Measurements from ENCODE around the gene ATOX1.

ATOX1 gene

DNA sequence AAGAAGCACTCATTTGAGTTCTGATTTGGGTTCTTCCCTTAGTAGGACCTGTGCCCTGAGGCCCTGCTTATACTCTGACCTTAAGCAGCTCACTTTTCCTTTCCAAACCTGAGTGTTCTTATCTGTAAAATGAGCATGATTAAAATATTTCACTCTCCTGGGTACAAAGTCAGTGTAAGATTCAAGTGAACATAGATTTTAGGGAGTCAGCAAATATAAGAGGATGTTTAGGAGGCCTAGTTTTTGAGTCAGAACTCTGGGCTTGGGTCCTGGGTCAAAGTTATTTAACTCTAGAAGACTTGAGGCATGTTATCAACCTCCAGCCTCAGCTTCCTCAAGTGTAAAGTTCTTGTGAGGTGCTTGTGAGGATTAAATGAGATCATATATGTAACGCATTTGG is 63.0 kb downstream of the ATOX1 start:
- TF ChIP-seq, protein P1, sequence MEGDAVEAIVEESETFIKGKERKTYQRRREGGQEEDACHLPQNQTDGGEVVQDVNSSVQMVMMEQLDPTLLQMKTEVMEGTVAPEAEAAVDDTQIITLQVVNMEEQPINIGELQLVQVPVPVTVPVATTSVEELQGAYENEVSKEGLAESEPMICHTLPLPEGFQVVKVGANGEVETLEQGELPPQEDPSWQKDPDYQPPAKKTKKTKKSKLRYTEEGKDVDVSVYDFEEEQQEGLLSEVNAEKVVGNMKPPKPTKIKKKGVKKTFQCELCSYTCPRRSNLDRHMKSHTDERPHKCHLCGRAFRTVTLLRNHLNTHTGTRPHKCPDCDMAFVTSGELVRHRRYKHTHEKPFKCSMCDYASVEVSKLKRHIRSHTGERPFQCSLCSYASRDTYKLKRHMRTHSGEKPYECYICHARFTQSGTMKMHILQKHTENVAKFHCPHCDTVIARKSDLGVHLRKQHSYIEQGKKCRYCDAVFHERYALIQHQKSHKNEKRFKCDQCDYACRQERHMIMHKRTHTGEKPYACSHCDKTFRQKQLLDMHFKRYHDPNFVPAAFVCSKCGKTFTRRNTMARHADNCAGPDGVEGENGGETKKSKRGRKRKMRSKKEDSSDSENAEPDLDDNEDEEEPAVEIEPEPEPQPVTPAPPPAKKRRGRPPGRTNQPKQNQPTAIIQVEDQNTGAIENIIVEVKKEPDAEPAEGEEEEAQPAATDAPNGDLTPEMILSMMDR (IDR thresholded peaks at IDR 0.05; ENCODE audit: low read depth, low read length, missing control alignments): no peak
- DNase-seq (ENCODE audit: low read depth): no peak
- H3K4me3 ChIP-seq (ENCODE audit: low read depth, low read length): no peak overlapping the region

DNA sequence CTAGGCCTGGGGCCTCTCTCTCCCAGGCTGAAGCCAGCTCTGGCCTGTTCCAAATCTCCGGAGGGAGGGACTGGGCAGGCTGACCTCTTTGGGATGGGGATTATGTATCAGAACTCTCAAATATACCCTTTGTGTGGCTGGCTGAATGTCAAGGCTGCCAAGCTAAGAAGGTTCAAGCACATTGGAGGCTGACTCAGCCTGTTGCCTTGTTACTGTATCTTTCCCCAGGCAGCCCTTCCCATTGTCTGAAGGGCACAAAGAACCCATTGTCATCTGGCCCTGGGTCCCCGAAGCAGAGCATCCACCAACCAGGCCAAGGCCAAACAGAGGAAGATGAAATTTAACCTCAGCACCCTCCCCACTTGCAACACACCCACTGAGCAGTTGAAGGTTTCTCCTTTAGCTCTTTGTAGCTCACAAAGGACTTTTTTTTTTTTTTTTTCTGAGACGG is 64.4 kb downstream of the ATOX1 start:
- no peak for DNase-seq (ENCODE audit: low read depth)
- H3K4me3 ChIP-seq (ENCODE audit: low read depth, low read length): no peak overlapping the region
- TF ChIP-seq, protein P1 (IDR thresholded peaks at IDR 0.05; ENCODE audit: low read depth, low read length, missing control alignments): no peak

Measured in GM12864 (cell line).